Measurements from ENCODE around the gene CDK5RAP3.
A peak's percentile ranks its signal among the peaks of the same experiment; 100 is the strongest.
"Not testable (repeated sequence)": the region's sequence is repeated elsewhere in the genome, so short reads cannot be mapped to it uniquely, and the experiment has no call there.

CDK5RAP3 gene

GRCh38 chr17:48001657-48002056 lies 30.7 kb downstream of the CDK5RAP3 start:
- not testable (repeated sequence) for DNase-seq

DNA sequence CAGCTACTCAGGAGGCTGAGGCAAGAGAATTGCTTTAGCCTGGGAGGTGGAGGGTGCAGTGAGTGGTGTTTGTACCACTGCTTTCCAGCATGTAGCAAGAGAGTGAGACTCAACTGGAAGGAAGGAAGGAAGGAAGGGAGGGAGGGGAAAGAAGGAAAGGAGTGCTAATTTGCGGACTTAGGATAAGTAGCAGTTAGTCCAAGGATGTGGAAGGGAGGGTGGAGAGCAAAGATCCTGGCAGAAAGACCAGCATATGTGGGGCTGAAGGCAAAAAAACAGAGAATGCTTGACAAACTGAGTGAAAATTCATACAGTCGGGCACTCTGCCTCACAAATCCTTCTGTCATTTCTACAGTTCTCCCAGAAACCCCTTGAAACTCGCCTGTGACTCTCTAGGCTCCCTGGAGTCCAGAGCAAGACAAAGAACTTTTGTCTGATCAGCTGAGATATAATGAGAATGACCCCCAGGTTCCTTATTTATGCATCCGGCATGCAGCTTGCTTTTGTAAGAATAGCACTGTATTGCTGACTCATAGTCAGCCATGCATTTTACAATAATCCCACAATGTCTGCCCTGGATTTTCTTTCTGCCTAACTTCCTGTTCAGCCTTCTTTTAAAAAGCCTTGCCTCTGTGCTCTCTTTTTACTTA lies 31.5 kb downstream of the CDK5RAP3 start:
- no peak for DNase-seq

DNA sequence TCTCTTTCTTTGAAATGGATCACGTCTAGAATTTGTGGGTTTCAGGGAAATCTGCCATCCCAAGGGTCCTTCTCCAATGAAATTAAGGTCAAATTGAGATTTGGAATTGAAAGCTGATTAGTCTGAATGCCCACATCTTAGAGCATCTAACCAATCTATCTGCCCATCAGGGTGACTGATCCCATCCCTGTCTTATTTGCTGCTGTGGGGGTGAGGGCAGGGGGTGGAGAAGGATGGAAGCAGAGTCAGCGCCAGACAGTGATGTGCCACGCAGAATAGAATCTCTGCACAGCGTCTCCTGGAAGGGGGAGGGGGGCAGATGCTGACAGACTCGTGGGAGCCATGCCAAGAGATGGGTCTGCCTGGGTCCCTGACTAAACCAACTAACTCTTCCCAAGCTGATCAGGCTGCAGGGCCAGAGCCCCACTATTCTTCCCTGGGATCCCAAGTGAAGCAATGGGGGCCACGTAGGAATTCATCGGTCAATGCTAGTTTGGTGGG lies 32.1 kb downstream of the CDK5RAP3 start:
- DNase-seq, result no peak

GRCh38 chr17:48003417-48004151 lies 32.7 kb downstream of the CDK5RAP3 start:
- DNase-seq, result no peak

- DNase-seq, result no peak
Observed at GRCh38 chr17:48004983-48005382, 34.1 kb downstream of the CDK5RAP3 start.

- no peak for DNase-seq
Observed at GRCh38 chr17:48006936-48007709, 36.2 kb downstream of the CDK5RAP3 start.

DNA sequence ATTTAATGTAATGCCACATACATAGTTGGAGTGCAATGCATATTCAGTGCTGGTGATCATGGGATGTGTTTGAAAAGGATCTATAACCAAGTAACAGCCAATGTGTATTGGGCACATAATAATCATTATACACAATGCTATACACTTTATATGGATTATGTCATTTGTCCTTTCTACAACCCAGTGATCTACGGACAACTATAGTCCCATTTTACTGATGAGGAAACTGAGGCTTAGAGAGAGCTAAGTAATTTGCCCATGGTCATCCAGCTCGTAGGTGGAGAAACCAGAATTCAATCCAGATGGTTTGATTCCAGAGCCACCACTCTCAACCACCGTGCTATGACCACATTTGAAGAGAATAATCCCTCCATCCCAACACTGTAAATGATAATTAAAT lies 39.3 kb downstream of the CDK5RAP3 start:
- DNase-seq, result no peak

- DNase-seq, result peak; percentile 56
Observed at GRCh38 chr17:48011405-48012150, 40.7 kb downstream of the CDK5RAP3 start.

DNA sequence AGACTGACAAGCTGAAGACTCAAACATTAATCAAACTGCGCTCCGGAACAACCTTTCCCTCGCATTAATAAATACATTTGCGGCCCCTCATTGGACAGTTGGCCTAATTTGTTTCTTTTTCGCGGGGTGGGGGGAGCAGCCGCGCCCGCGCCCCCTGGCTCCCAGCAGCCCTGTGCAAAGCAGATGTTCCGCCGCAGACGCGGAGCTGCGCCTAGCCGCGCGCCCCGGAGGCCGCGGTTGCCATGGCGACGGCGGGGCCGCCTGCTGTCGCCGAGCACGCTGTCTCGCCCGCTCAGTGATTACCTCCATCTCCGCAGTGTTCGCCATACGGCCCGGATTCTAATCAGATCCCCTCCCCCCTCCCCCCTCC lies 41.2 kb downstream of the CDK5RAP3 start:
- peak; percentile 54 for DNase-seq

GRCh38 chr17:48012654-48013053 lies 41.7 kb downstream of the CDK5RAP3 start:
- DNase-seq, result no peak

GRCh38 chr17:48013876-48014594 lies 43.1 kb downstream of the CDK5RAP3 start:
- DNase-seq, result no peak

DNA sequence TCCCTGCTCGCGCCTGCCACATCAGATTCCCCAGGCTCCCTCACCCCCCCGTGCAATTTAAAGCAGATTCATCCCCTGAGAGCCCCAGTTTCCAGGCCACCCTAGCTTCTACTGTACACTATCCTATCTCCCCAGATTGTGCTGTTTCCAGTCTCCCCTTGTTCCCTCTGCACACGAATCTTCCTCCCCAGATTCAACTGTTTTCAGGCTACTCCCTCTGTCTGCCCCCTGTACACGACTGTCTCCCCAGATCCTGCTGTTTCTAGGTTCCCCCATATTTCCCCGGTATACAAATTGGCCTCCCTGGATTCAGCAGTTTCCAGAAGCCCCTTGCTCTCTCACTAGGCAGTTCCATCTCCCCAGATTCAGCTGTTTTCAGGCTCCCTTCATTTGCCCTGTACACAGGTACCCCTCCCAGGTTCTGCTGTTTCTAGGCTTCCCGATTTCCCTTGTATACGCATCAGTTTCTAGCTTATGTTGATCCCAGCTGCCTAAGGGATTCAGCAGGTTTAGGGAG lies 43.7 kb downstream of the CDK5RAP3 start:
- DNase-seq, result no peak

DNA sequence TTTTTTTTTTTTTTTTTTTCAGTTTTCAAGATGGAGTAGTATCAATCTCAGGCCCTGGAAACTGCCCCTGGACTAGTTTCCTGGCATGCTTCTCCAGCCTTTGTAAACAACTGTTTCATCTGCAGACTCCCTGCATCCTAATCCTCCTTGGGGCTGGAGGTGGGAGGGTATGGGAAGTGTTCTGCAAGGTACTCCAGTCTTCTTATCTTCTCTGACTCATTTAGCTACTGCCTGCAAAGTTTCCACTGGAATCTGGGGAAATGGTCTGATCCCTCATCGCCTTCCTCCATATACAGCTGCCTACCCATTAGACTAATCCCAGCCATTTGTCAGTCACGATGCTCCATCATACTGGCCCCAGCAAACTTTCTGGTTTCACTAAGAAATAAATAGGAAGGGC lies 45.2 kb downstream of the CDK5RAP3 start:
- no peak for DNase-seq

GRCh38 chr17:48017817-48018158 lies 46.9 kb downstream of the CDK5RAP3 start:
- DNase-seq, result not testable (repeated sequence)

DNA sequence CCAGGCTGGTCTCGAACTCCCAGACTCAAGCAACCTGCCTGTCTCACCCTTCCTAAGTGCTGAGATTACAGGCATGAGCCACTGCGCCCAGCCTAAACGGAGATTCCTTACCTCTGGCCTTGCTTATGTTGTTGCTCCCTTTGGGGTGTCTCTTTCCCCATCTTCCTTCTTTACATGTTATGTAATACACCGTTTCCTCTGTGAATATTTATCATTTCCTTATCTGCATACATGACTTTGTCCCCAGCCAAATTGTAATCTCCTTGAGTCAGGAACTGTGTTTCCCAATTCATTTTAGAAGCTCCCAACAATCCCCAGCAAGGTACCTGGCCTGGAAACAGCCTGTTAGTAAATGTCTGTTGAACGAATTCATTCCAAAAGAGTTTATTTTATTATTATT lies 51.0 kb downstream of the CDK5RAP3 start:
- no peak for DNase-seq

- DNase-seq, result no peak
Observed at GRCh38 chr17:48022901-48023300, 52.0 kb downstream of the CDK5RAP3 start.

GRCh38 chr17:48023400-48024148 lies 52.7 kb downstream of the CDK5RAP3 start:
- DNase-seq, result peak; percentile 39

- DNase-seq, result peak; percentile 48
Observed at GRCh38 chr17:48024149-48025039, 53.5 kb downstream of the CDK5RAP3 start.

- peak; percentile 98 for DNase-seq
Observed at GRCh38 chr17:48025040-48025903, 54.4 kb downstream of the CDK5RAP3 start.

All from stimulated activated CD4-positive, alpha-beta T cell treated with anti-CD3 and anti-CD28 coated beads, Interleukin-4, amount 100 ng/mL, for 24 hours (primary cell).